Left hindlimb (tissue), 1 donor: ENCODE measurements around the gene CCT6B.

Experiments used
- DNase-seq: peaks from one replicate; pipeline ENCODE4 v3.0.0-alpha.2; 2018

CCT6B gene

DNA sequence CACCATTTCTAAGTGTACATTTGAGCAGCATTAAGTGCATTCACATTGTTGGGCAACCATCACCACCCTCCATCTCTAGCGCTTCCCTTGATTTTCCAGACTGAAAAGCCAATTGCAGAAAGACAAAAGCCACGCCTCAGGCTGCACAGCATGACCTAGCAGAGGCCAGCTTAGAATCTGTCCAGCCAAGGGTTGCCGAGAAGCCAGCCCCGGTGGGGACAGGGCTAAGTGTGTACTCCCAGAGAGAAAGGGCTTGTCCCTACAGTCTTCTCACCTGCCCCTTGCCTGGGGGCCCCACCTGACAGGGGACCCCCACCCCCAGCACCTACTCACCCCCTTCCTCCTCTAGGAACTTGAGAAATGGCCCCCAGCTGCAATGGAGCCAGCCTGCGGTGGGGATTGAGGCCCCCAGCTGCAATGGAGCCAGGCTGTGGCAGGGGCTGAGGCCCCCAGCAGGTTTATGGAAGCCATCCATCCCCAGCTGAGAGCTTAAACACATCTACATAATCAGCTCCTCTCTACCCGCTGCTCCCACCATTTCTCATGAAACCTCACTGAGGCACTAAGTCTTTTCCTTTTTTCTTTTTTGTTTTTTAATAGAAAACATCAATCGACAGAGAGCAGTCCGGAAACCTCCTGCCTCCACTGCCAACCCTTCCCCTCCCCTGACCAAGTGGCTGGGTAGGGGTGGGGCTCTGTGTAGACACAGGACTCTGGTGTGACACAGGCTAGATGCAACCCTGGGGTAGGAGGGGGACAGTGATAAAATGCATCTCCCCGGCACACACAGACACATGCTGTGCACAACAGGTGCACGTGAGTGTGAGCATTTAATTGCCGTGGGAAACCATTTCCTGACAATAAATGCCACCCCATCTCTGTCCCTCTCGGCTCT lies 77.9 kb downstream of the CCT6B start:
- DNase-seq = no peak

DNA sequence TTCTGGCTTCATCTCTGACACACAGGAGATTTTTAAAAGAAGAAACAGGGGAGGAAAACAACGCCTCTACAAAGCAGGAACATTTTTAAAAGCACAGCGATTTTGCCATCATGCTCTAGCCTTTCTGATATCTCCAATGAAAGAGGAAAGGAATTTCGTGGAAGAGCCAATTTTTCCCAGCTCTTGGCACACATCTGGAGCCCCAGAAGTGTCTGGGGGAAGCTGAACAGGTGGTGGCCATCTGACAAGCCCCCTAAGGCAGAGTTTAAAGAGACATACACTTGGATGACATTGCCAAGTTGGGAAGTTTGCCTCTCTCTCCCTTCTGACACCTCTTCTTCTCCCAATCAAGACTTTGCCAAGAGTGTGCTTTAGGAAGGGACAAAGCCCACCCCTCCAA lies 82.1 kb downstream of the CCT6B start:
- no peak for DNase-seq
